HG03039 (cell line): ENCODE results near the gene PVR.
"Not testable (repeated sequence)": the region's sequence is repeated elsewhere in the genome, so short reads cannot be mapped to it uniquely, and the experiment has no call there.

Experiments used
- ATAC-seq: cut with Tn5 transposase; IDR thresholded peaks from one replicate; pipeline ENCODE4 v1.9.1; 2021; ENCODE audit warnings: mild to moderate bottlenecking, moderate library complexity; ENCODE audit not compliant: unreplicated experiment

The PVR gene

GRCh38 chr19:44617110-44617880, 26.4 kb upstream of the PVR start:
- ATAC-seq, result no peak

- no peak for ATAC-seq
These were observed 24.9 kb upstream of the PVR start for GRCh38 chr19:44618640-44619357.

GRCh38 chr19:44620667-44621066, 23.0 kb upstream of the PVR start:
- ATAC-seq, result no peak

- no peak for ATAC-seq
These were observed 22.3 kb upstream of the PVR start for GRCh38 chr19:44621367-44621766.

- no peak for ATAC-seq
These were observed 20.6 kb upstream of the PVR start for GRCh38 chr19:44623080-44623479.

GRCh38 chr19:44623626-44624025, 20.1 kb upstream of the PVR start:
- ATAC-seq, result no peak

- ATAC-seq, result no peak
These were observed 18.8 kb upstream of the PVR start for GRCh38 chr19:44624840-44625354.

GRCh38 chr19:44625637-44626036, 18.1 kb upstream of the PVR start:
- ATAC-seq, result not testable (repeated sequence)

- ATAC-seq, result no peak
These were observed 17.6 kb upstream of the PVR start for GRCh38 chr19:44626048-44626624.

- no peak for ATAC-seq
These were observed 16.1 kb upstream of the PVR start for GRCh38 chr19:44627631-44628030.

- no peak for ATAC-seq
These were observed 14.9 kb upstream of the PVR start for GRCh38 chr19:44628793-44629192.

GRCh38 chr19:44631611-44632010, 12.1 kb upstream of the PVR start:
- not testable (repeated sequence) for ATAC-seq

- not testable (repeated sequence) for ATAC-seq
These were observed 9.7 kb upstream of the PVR start for GRCh38 chr19:44634058-44634457.

GRCh38 chr19:44634785-44635184, 8.9 kb upstream of the PVR start:
- ATAC-seq, result no peak

- ATAC-seq, result no peak
These were observed 7.9 kb upstream of the PVR start for GRCh38 chr19:44635581-44636438.

GRCh38 chr19:44636439-44637389, 7.0 kb upstream of the PVR start:
- no peak for ATAC-seq

- ATAC-seq, result no peak
These were observed 6.3 kb upstream of the PVR start for GRCh38 chr19:44637390-44637764.

- no peak for ATAC-seq
These were observed 3.2 kb upstream of the PVR start for GRCh38 chr19:44640518-44640917.

- no peak for ATAC-seq
These were observed 2.0 kb upstream of the PVR start for GRCh38 chr19:44641501-44642265.
